GM21423 (cell line): ENCODE results near the gene NTNG1.

Source experiments
- ATAC-seq: cut with Tn5 transposase; IDR thresholded peaks from one replicate; pipeline ENCODE4 v1.9.1; 2021; ENCODE audit warnings: mild to moderate bottlenecking, moderate library complexity; ENCODE audit not compliant: unreplicated experiment

Gene NTNG1

GRCh38 chr1:107254306-107254705 is 113.5 kb downstream of the NTNG1 start:
- no peak for ATAC-seq

- ATAC-seq: no peak
Observed at GRCh38 chr1:107255469-107255868, 114.6 kb downstream of the NTNG1 start.

- no peak for ATAC-seq
Observed at GRCh38 chr1:107262467-107263286, 121.8 kb downstream of the NTNG1 start.

GRCh38 chr1:107263291-107263915 is 122.6 kb downstream of the NTNG1 start:
- no peak for ATAC-seq

DNA sequence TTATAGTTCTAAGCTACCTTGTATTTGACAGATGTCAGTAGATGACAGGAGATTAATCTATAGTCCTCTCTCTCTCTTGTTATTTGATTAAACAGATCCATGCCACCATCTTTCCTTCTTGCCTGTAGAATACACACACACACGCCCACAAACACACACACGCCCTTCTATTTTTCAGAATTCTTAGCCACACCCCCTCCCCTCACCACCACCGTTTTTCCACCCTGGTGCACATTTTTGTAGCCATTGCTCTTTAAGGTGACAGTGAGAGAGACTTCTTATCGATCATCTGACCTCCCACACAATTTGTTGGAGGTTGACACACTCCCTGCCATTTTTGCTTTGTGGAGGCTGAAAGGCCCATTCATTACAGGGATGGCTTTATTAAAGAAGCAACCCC is 123.2 kb downstream of the NTNG1 start:
- no peak for ATAC-seq

GRCh38 chr1:107264561-107264960 is 123.7 kb downstream of the NTNG1 start:
- no peak for ATAC-seq

- ATAC-seq: no peak
Observed at GRCh38 chr1:107267489-107267888, 126.7 kb downstream of the NTNG1 start.

GRCh38 chr1:107272321-107272720 is 131.5 kb downstream of the NTNG1 start:
- ATAC-seq: no peak

GRCh38 chr1:107273515-107273914 is 132.7 kb downstream of the NTNG1 start:
- ATAC-seq: no peak

DNA sequence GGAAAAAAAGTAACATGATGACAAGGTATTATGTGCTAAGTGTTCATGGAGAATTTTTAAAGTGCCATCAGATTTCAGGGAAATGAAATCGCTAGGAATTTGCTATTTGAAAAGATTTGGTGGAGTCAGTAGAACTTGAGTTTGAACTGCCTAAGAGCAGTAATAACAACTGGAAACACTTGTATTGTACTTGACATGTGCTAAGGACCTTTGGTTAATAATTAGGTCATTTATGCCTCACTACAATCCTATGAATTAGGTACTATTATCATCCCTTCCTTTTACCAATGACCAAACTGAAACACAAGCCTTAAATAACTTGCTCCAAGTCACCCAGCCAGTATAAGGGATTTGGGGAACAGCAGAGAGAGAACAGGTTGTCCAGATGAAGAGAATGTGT is 133.4 kb downstream of the NTNG1 start:
- no peak for ATAC-seq

- no peak for ATAC-seq
Observed at GRCh38 chr1:107276247-107276646, 135.4 kb downstream of the NTNG1 start.

GRCh38 chr1:107277022-107277421 is 136.2 kb downstream of the NTNG1 start:
- ATAC-seq: no peak

DNA sequence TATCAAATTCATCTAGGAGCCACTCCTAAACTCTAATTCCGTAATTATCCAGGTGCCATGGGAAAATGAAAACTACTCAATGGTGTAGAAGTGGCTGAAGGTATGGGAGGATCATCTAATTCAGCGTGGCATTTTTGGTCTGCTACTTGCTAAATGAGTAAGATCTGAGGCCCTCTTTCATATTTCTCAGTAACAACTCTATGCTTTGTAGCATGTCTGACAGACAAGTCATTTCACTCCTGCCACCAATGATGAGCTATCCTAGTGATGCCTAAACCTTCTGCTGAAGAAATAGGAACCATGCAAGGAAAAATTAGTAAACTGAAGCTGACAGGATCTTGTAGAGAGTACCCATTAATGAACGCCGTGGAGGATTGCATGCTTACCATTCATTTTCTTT is 145.3 kb downstream of the NTNG1 start:
- no peak for ATAC-seq

DNA sequence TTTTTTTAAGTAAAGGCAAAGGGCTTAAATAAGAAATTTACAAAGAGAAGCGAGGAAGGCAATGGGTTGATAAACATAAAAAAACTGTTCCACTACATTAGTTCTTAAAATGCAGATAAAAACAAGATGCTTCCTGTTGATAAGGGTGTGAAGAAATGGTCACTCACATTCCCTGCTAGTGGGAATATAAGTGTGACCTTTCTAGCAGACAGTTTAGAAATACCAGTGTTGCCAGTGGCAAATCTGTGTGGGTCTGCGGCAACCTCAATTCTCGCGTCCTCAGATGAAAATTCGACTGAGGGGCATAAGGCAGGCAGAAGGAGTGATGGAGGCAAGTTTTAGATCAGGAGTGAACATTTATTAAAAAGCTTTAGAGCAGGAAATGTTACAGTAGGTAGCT is 151.1 kb downstream of the NTNG1 start:
- ATAC-seq: no peak

DNA sequence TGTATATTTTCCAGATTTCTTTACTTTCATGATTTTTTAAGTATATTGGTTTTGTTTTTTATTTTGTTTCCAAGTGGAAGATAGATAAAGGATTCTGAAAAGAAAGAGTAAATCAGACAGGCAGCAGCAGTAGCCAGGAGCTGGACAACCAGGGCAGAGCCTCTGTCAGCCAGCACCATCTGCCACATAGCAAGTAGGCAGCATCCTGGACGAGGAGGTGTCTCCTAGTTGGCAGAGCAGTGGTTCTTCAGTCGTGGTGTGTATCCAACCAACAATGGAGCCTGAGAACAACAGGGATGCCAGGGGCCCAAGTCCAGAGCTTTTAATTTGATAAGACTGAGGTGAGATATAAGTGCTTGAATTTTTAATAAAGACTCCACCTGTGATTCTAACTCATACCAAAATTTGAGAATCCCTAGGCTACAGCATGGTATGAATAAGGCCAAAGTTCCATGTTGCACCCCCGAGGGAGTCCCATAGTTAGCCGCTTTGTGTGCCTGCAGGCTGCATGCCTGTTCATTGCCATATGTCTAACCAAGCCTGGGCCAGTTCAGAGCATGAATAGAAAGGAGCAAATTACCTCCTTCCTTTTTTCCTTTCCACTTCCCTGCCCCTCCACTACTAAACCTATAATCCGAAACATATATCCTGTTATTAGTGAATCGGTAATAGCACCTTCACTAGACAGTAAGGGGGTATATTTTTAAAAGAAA is 153.2 kb downstream of the NTNG1 start:
- ATAC-seq: no peak

DNA sequence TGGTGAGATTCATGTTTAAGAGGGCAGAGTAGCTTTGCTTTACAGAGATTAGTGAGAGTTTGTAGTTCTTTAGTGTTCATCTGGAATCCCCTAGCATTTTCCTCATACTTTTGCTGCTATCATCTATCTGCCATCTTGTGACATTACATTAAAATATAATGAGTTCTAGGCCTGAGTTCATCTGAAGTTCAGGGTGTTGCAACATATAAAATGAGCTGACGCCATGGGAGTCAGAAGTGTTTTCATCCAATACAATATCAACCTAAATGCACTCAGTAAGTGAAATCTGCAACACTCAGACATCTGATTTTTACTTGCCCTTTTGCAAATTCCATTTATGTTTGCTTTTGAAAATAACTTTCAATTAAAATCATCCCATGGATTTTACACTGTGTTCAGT is 153.8 kb downstream of the NTNG1 start:
- ATAC-seq: no peak

DNA sequence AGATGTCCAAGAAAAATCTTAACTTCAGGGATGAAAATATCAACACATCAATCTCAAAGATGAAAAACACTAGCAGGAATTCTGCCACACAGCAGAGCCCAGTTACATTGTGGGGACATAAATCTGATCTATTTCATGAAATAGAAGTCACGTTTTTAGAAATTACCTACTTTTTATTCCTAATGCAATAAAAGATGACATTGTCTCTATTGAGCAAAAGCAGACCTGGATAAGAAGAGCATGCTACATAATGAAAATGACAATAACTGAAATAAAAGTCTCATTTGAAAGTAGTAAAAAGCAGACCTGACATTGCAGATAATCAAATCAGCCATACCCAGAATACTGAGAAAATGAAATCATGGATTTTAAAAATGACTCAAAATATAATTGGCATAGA is 156.8 kb downstream of the NTNG1 start:
- no peak for ATAC-seq

- no peak for ATAC-seq
Observed at GRCh38 chr1:107298526-107298925, 157.7 kb downstream of the NTNG1 start.

DNA sequence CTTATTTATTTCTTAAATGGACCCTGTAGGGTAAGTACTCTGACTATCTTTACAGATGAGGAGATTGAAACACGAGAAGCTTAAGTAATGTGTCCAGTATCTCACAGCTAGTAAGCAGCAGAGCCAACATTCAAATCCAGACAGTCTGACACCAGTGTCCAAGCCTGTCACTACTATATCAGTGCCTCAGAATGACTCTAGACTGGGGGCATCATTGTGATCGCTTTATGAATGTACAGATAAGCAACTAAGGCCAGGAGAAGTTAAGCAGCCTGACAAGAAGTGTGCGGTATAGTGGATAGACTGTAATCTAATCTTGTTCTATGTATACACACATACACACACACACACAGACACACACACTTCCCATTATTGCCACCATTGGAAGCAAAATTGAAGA is 158.7 kb downstream of the NTNG1 start:
- no peak for ATAC-seq

- ATAC-seq: no peak
Observed at GRCh38 chr1:107309962-107310361, 169.1 kb downstream of the NTNG1 start.

DNA sequence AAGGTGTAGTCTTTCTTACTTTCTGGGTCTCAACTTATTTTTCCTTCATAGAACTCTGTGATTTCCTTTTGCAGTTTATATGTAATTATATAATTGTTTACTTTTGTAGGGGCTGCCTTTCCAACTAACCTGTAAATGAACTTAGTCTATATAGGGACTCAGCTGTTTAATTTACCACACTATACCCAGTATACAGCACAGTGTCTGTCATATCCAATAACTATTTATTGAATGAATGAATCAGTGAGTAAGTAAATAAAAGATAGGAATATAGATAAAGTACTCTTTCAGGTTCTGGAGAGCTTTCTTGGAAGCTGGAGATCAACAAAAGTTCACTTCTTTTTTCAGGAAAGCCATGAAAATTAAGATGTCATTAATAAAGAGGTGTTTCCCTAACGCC is 174.8 kb downstream of the NTNG1 start:
- ATAC-seq: no peak

GRCh38 chr1:107318932-107319331 is 178.1 kb downstream of the NTNG1 start:
- ATAC-seq: no peak
